ENCODE data around the gene METTL16.

Gene METTL16

GRCh38 chr17:2414446-2415064 lies 97.1 kb downstream of the METTL16 start:
- no peak for DNase-seq (ENCODE audit: low spot score)

- DNase-seq (ENCODE audit: low spot score), result peak; percentile 61
Observed at GRCh38 chr17:2412561-2413021, 99.1 kb downstream of the METTL16 start.

GRCh38 chr17:2410951-2411350 lies 100.7 kb downstream of the METTL16 start:
- no peak for DNase-seq (ENCODE audit: low spot score)

- DNase-seq (ENCODE audit: low spot score), result peak; percentile 84
Observed at GRCh38 chr17:2406903-2407790, 104.5 kb downstream of the METTL16 start.

GRCh38 chr17:2406271-2406902 lies 105.3 kb downstream of the METTL16 start:
- no peak for DNase-seq (ENCODE audit: low spot score)

- peak; percentile 69 for DNase-seq (ENCODE audit: low spot score)
Observed at GRCh38 chr17:2405247-2405926, 106.3 kb downstream of the METTL16 start.

GRCh38 chr17:2403044-2403443 lies 108.6 kb downstream of the METTL16 start:
- DNase-seq (ENCODE audit: low spot score), result no peak

GRCh38 chr17:2402544-2402943 lies 109.1 kb downstream of the METTL16 start:
- no peak for DNase-seq (ENCODE audit: low spot score)

- peak; percentile 92 for DNase-seq (ENCODE audit: low spot score)
Observed at GRCh38 chr17:2401426-2402221, 110.1 kb downstream of the METTL16 start.

GRCh38 chr17:2400877-2401425 lies 110.7 kb downstream of the METTL16 start, which contains the start of gene MNT:
Gene MNT, minus strand, starts transcription at chr17:2401060. Its CDS starts 348 bp downstream, at chr17:2400712.
- DNase-seq (ENCODE audit: low spot score), result peak; percentile 92

GRCh38 chr17:2400474-2400866 lies 111.2 kb downstream of the METTL16 start:
- no peak for DNase-seq (ENCODE audit: low spot score)

- peak; percentile 93 for DNase-seq (ENCODE audit: low spot score)
Observed at GRCh38 chr17:2399572-2400473, 111.9 kb downstream of the METTL16 start.

GRCh38 chr17:2398655-2399571 lies 112.8 kb downstream of the METTL16 start:
- peak; percentile 51 for DNase-seq (ENCODE audit: low spot score)

- no peak for DNase-seq (ENCODE audit: low spot score)
Observed at GRCh38 chr17:2398182-2398581, 113.5 kb downstream of the METTL16 start.

- no peak for DNase-seq (ENCODE audit: low spot score)
Observed at GRCh38 chr17:2397247-2398171, 114.2 kb downstream of the METTL16 start.

- DNase-seq (ENCODE audit: low spot score), result peak; percentile 73
Observed at GRCh38 chr17:2396568-2397246, 115.0 kb downstream of the METTL16 start.

- no peak for DNase-seq (ENCODE audit: low spot score)
Observed at GRCh38 chr17:2396192-2396567, 115.5 kb downstream of the METTL16 start.

Data from AG08395 (cell line).